Hematopoietic multipotent progenitor cell treated with erythropoietin and hydrocortisone succinate and interleukin-3 and kit ligand, for 17 days (in vitro differentiated cells): ENCODE results near the gene NOS3.

Experiments used
- DNase-seq: peaks from one replicate; pipeline ENCODE4 v3.0.0-alpha.2; 2015; ENCODE audit warnings: low spot score

The NOS3 gene

GRCh38 chr7:150979713-150980390 is 11.0 kb upstream of the NOS3 start:
- DNase-seq = no peak

GRCh38 chr7:150980663-150981062 is 10.2 kb upstream of the NOS3 start:
- DNase-seq = no peak

- DNase-seq = no peak
Measured at GRCh38 chr7:150981644-150982043, 9.2 kb upstream of the NOS3 start.

GRCh38 chr7:150982351-150982750 is 8.5 kb upstream of the NOS3 start:
- DNase-seq = no peak

- peak; percentile 33 for DNase-seq
Measured at GRCh38 chr7:150983893-150984368, 6.9 kb upstream of the NOS3 start.

GRCh38 chr7:150986099-150986512 is 4.7 kb upstream of the NOS3 start:
- peak; percentile 62 for DNase-seq

GRCh38 chr7:150986556-150986955 is 4.3 kb upstream of the NOS3 start:
- no peak for DNase-seq

GRCh38 chr7:150988230-150989226 is 2.3 kb upstream of the NOS3 start:
- DNase-seq = peak; percentile 67

- DNase-seq = no peak
Measured at GRCh38 chr7:150989456-150989855, 1.4 kb upstream of the NOS3 start.

- no peak for DNase-seq
Measured at GRCh38 chr7:150992051-150992640, 1.3 kb downstream of the NOS3 start.

GRCh38 chr7:150992833-150993302 is 2.1 kb downstream of the NOS3 start:
- no peak for DNase-seq

GRCh38 chr7:150993511-150993910 is 2.7 kb downstream of the NOS3 start:
- no peak for DNase-seq

GRCh38 chr7:150994141-150994837 is 3.5 kb downstream of the NOS3 start:
- peak; percentile 33 for DNase-seq

- no peak for DNase-seq
Measured at GRCh38 chr7:150994838-150995510, 4.2 kb downstream of the NOS3 start.

- no peak for DNase-seq
Measured at GRCh38 chr7:150996376-150997074, 5.7 kb downstream of the NOS3 start.

- DNase-seq = no peak
Measured at GRCh38 chr7:150997075-150997511, 6.3 kb downstream of the NOS3 start.

- DNase-seq = no peak
Measured at GRCh38 chr7:150997817-150998216, 7.0 kb downstream of the NOS3 start.

GRCh38 chr7:150998341-150998740 is 7.5 kb downstream of the NOS3 start:
- DNase-seq = no peak

GRCh38 chr7:150999001-150999400 is 8.2 kb downstream of the NOS3 start:
- DNase-seq = no peak

GRCh38 chr7:150999497-151000230 is 8.8 kb downstream of the NOS3 start:
- no peak for DNase-seq
